ENCODE data around the gene PSMB5.
A peak's percentile ranks its signal among the peaks of the same experiment; 100 is the strongest.

PSMB5 gene

GRCh38 chr14:22995889-22996625 lies 38.6 kb downstream of the PSMB5 start:
- Histone ChIP-seq H3K27ac (no peak overlapping the region), H3K4me3 (no peak overlapping the region)
- TF ChIP-seq CTCF (IDR thresholded peaks at IDR 0.05): no peak
- no peak for DNase-seq (ENCODE audit: low spot score)

- Histone ChIP-seq H3K4me3 (no peak overlapping the region), H3K27ac (no peak overlapping the region)
- no peak for DNase-seq (ENCODE audit: low spot score)
- TF ChIP-seq CTCF (IDR thresholded peaks at IDR 0.05): peak; percentile 43
Measured at GRCh38 chr14:22994762-22995275, 39.9 kb downstream of the PSMB5 start.

- H3K4me3 ChIP-seq: no peak overlapping the region
- no peak for TF ChIP-seq CTCF (IDR thresholded peaks at IDR 0.05)
- no peak overlapping the region for H3K27ac ChIP-seq
- DNase-seq (ENCODE audit: low spot score): no peak
Measured at GRCh38 chr14:22993517-22993916, 41.2 kb downstream of the PSMB5 start.

- DNase-seq (ENCODE audit: low spot score): no peak
- TF ChIP-seq CTCF (IDR thresholded peaks at IDR 0.05): no peak
Measured at GRCh38 chr14:22991852-22992251, 42.8 kb downstream of the PSMB5 start.

GRCh38 chr14:22987291-22987690 lies 47.4 kb downstream of the PSMB5 start:
- no peak for DNase-seq (ENCODE audit: low spot score)
- Histone ChIP-seq H3K4me3 (no peak overlapping the region), H3K27ac (no peak overlapping the region)
- TF ChIP-seq CTCF (IDR thresholded peaks at IDR 0.05): no peak

More at GRCh38 chr14:22991852-22992251, 42.8 kb downstream of the PSMB5 start:
- Histone ChIP-seq H3K4me3 (no peak overlapping the region), H3K27ac (no peak overlapping the region)

- no peak overlapping the region for H3K27ac ChIP-seq
- peak; percentile 89 for DNase-seq (ENCODE audit: low spot score)
- peak; percentile 82 for TF ChIP-seq CTCF (IDR thresholded peaks at IDR 0.05)
- H3K4me3 ChIP-seq: no peak overlapping the region
Measured at GRCh38 chr14:22986508-22987054, 48.1 kb downstream of the PSMB5 start.

Measured in coronary artery (tissue), 2 donors.